ENCODE results near the gene GPR171.

Gene GPR171

GRCh38 chr3:151225040-151225975 is 22.3 kb upstream of the GPR171 start:
- H2AFZ ChIP-seq (ENCODE audit: low read depth, low read length, severe bottlenecking): no peak overlapping the region

GRCh38 chr3:151224268-151224866 is 21.4 kb upstream of the GPR171 start:
- H3K27ac ChIP-seq (ENCODE audit: low read depth, low read length): no peak overlapping the region
- H2AFZ ChIP-seq (ENCODE audit: low read depth, low read length, severe bottlenecking): no peak overlapping the region
- no peaks in the 10 kb centered on the region for H3K27me3 ChIP-seq (ENCODE audit: low read length)
- H3K9me3 ChIP-seq (ENCODE audit: insufficient read depth, low read length): no peaks in the 10 kb centered on the region
- H3F3A ChIP-seq (ENCODE audit: insufficient read depth): no peaks in the 10 kb centered on the region
- H3K9me2 ChIP-seq (replicated peaks; ENCODE audit: insufficient read depth, low read length): no peaks in the 10 kb centered on the region
- H3K9ac ChIP-seq (ENCODE audit: low read length): no peak overlapping the region
- TF ChIP-seq CTCF (IDR thresholded peaks at IDR 0.05; ENCODE audit: insufficient read depth, low read length, poor library complexity, severe bottlenecking) (no peak), EZH2phosphoT487 (conservative IDR thresholded peaks at IDR 0.05; ENCODE audit: low read length) (no peak)
- H3K4me2 ChIP-seq (ENCODE audit: low read depth, low read length, poor library complexity, severe bottlenecking): no peak overlapping the region
- H4K20me1 ChIP-seq (ENCODE audit: low read depth, low read length): no peaks in the 10 kb centered on the region
- no peaks in the 10 kb centered on the region for H3K36me3 ChIP-seq (ENCODE audit: low read length)
- no peak overlapping the region for H3K4me3 ChIP-seq (ENCODE audit: insufficient read depth, low read length, poor library complexity, severe bottlenecking)
- no peaks in the 10 kb centered on the region for H3K79me2 ChIP-seq (ENCODE audit: insufficient read depth, low read length)

More at GRCh38 chr3:151225040-151225975, 22.3 kb upstream of the GPR171 start:
- H3K9me3 ChIP-seq (ENCODE audit: insufficient read depth, low read length): no peaks in the 10 kb centered on the region
- no peak overlapping the region for H3K4me2 ChIP-seq (ENCODE audit: low read depth, low read length, poor library complexity, severe bottlenecking)
- no peak overlapping the region for H3K4me3 ChIP-seq (ENCODE audit: insufficient read depth, low read length, poor library complexity, severe bottlenecking)
- H4K20me1 ChIP-seq (ENCODE audit: low read depth, low read length): no peaks in the 10 kb centered on the region
- H3K9ac ChIP-seq (ENCODE audit: low read length): no peak overlapping the region
- no peaks in the 10 kb centered on the region for H3F3A ChIP-seq (ENCODE audit: insufficient read depth)
- H3K27ac ChIP-seq (ENCODE audit: low read depth, low read length): no peak overlapping the region
- TF ChIP-seq CTCF (IDR thresholded peaks at IDR 0.05; ENCODE audit: insufficient read depth, low read length, poor library complexity, severe bottlenecking) (no peak), EZH2phosphoT487 (conservative IDR thresholded peaks at IDR 0.05; ENCODE audit: low read length) (no peak)
- H3K9me2 ChIP-seq (replicated peaks; ENCODE audit: insufficient read depth, low read length): no peaks in the 10 kb centered on the region
- no peaks in the 10 kb centered on the region for H3K79me2 ChIP-seq (ENCODE audit: insufficient read depth, low read length)
- no peaks in the 10 kb centered on the region for H3K27me3 ChIP-seq (ENCODE audit: low read length)
- no peaks in the 10 kb centered on the region for H3K36me3 ChIP-seq (ENCODE audit: low read length)

GRCh38 chr3:151219056-151219455 is 16.0 kb upstream of the GPR171 start:
- H3K79me2 ChIP-seq (ENCODE audit: insufficient read depth, low read length): no peaks in the 10 kb centered on the region
- no peaks in the 10 kb centered on the region for H3K9me2 ChIP-seq (replicated peaks; ENCODE audit: insufficient read depth, low read length)
- H3K27me3 ChIP-seq (ENCODE audit: low read length): no peaks in the 10 kb centered on the region
- H4K20me1 ChIP-seq (ENCODE audit: low read depth, low read length): no peaks in the 10 kb centered on the region
- H3K9ac ChIP-seq (ENCODE audit: low read length): no peak overlapping the region
- no peak overlapping the region for H3K4me2 ChIP-seq (ENCODE audit: low read depth, low read length, poor library complexity, severe bottlenecking)
- TF ChIP-seq CTCF (IDR thresholded peaks at IDR 0.05; ENCODE audit: insufficient read depth, low read length, poor library complexity, severe bottlenecking) (no peak), EZH2phosphoT487 (conservative IDR thresholded peaks at IDR 0.05; ENCODE audit: low read length) (no peak)
- no peak overlapping the region for H2AFZ ChIP-seq (ENCODE audit: low read depth, low read length, severe bottlenecking)
- H3K36me3 ChIP-seq (ENCODE audit: low read length): no peaks in the 10 kb centered on the region
- H3K4me3 ChIP-seq (ENCODE audit: insufficient read depth, low read length, poor library complexity, severe bottlenecking): no peak overlapping the region
- no peak overlapping the region for H3K27ac ChIP-seq (ENCODE audit: low read depth, low read length)
- no peaks in the 10 kb centered on the region for H3F3A ChIP-seq (ENCODE audit: insufficient read depth)
- H3K9me3 ChIP-seq (ENCODE audit: insufficient read depth, low read length): no peaks in the 10 kb centered on the region
